Calu3 (cell line): ENCODE measurements around the gene TNFRSF19. TPM values are rescaled to one million over a fixed set of nuclear protein-coding genes. Genes with fewer than 3 reads are reported as not detected.

Source experiments
- BruUV-seq: library from RNA; stranded (reverse); fragments of 400-500 nt; replicated peaks from 2 replicates; lab custom pipeline; 2021; lab: Mats Ljungman, UMichigan
- CTCF ChIA-PET: fragments of 300-600 bp; sonication (Branson Sonifier 250); formaldehyde crosslinking; loops from one replicate; lab custom pipeline; 2022; ENCODE audit warnings: antibody characterized with exemption; lab: Charles Lee
- DNase-seq: peaks from one replicate; pipeline ENCODE4 v3.0.0; 2022
- H3K27ac Mint-ChIP-seq: one replicate; pipeline ENCODE4 v1.8.0; 2022; ENCODE audit warnings: mixed read lengths; ENCODE audit not compliant: unreplicated experiment
- H3K27me3 Mint-ChIP-seq: one replicate; pipeline ENCODE4 v1.8.0; 2022; ENCODE audit warnings: mixed read lengths; ENCODE audit not compliant: unreplicated experiment
- H3K36me3 Mint-ChIP-seq: one replicate; pipeline ENCODE4 v1.8.0; 2022; ENCODE audit warnings: mild to moderate bottlenecking, moderate library complexity, mixed read lengths; ENCODE audit not compliant: insufficient read depth, unreplicated experiment
- H3K4me1 Mint-ChIP-seq: one replicate; pipeline ENCODE4 v1.8.0; 2022; ENCODE audit warnings: mild to moderate bottlenecking, low read depth, mixed read lengths; ENCODE audit not compliant: unreplicated experiment
- H3K4me3 Mint-ChIP-seq: one replicate; pipeline ENCODE4 v1.8.0; 2022; ENCODE audit warnings: mild to moderate bottlenecking, low read depth, moderate library complexity, mixed read lengths; ENCODE audit not compliant: unreplicated experiment
- H3K9me3 Mint-ChIP-seq: one replicate; pipeline ENCODE4 v1.8.0; 2022; ENCODE audit warnings: low read depth, mixed read lengths; ENCODE audit not compliant: unreplicated experiment
- intact Hi-C: fragments of 100-400 bp; cut with micrococcal nuclease; formaldehyde crosslinking; loops from one replicate; pipeline ENCODE4 v1.10.0; 2022; ENCODE audit not compliant: unreplicated experiment
- total RNA-seq: library from RNA; stranded (reverse); gene quantifications from 2 replicates; pipeline ENCODE4 v1.2.3, GENCODE V29; 2022
- TF ChIP-seq, protein P1 (sequence below): fragments of 200-600 bp; IDR thresholded peaks from one replicate; pipeline ENCODE4 v1.8.0; 2022; ENCODE audit warnings: antibody characterized with exemption; ENCODE audit not compliant: unreplicated experiment

Gene TNFRSF19
- total RNA-seq, 1 experiment from 2014 or later: 38.3 TPM

DNA sequence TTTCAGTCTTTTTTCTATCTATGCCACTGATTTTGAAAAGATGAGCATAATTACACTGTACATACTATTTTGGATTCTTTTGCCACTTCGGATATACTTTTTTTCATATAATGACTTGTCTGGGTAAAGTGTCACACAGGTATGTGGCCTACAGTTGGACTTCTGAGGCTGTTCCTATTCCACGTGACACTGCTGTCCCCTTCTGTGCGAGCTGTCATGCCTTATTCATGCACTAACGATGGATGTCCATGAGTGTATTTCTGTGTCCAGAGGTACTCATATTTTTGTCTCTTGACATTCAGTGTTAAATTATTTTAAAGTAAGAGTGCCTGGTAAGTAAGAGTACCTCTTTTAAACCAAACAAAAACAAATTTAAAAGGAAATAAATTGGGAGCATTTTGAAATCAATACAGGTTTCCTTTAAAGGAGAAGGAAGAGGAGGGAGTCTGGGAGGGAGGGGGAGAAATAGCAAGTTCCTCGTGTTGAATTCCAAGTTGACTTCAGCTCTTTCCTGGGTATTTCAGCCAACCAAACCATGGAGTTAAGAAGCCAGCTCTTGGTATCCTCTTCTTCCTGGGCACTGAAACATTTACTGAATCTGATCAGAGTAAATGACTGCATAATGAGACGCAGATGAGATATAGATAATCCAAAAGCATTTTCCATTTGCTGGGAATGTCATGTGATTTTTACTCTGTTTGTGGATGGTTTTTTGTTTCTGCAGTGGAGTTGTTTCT, 61.3 kb downstream of the TNFRSF19 start:
- Mint-ChIP-seq H3K9me3 (no peaks in the 10 kb centered on the region), H3K36me3 (peaks cover 6% of the 10 kb centered on the region), H3K27ac (no peak overlapping the region), H3K27me3 (no peaks in the 10 kb centered on the region), H3K4me1 (no peaks in the 10 kb centered on the region), H3K4me3 (no peak overlapping the region)
- TF ChIP-seq, protein P1, sequence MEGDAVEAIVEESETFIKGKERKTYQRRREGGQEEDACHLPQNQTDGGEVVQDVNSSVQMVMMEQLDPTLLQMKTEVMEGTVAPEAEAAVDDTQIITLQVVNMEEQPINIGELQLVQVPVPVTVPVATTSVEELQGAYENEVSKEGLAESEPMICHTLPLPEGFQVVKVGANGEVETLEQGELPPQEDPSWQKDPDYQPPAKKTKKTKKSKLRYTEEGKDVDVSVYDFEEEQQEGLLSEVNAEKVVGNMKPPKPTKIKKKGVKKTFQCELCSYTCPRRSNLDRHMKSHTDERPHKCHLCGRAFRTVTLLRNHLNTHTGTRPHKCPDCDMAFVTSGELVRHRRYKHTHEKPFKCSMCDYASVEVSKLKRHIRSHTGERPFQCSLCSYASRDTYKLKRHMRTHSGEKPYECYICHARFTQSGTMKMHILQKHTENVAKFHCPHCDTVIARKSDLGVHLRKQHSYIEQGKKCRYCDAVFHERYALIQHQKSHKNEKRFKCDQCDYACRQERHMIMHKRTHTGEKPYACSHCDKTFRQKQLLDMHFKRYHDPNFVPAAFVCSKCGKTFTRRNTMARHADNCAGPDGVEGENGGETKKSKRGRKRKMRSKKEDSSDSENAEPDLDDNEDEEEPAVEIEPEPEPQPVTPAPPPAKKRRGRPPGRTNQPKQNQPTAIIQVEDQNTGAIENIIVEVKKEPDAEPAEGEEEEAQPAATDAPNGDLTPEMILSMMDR: no peak
- no TSS peak for BruUV-seq
- DNase-seq: no peak
- intact Hi-C loops: no loop called here
- CTCF ChIA-PET: no interaction called here

DNA sequence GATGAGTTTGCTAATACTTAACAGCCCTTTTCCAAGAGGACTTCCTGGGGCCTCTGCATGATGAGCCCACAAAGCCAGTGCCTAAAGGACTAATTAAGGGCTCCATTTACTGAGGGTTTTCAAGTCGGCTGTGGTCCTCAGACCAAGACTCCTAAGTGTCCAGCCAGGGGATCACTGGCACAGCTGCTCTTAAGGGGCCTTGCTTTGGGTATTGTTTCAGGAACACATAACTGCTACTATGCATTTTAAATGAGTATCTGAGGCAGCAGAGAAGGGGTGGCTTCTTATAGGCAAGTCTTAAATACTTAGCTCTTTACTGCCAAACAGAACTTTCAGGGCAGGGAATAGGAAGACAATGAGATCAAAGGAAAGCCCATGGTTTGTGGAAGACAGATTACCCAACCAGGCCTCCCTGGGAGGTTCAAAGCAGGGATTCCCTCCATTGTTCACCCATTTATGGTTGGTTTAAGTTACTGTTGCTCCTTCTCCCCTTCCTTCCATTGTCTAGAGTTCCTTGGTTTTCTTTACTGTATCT, 61.9 kb downstream of the TNFRSF19 start:
- intact Hi-C loops: no loop called here
- CTCF ChIA-PET: no interaction called here
- H3K9me3 Mint-ChIP-seq: no peaks in the 10 kb centered on the region
- no peak overlapping the region for H3K27ac Mint-ChIP-seq
- no peak for DNase-seq
- TF ChIP-seq, protein P1: no peak
- H3K4me3 Mint-ChIP-seq: no peak overlapping the region
- H3K36me3 Mint-ChIP-seq: peaks cover 6% of the 10 kb centered on the region
- no TSS peak for BruUV-seq
- no peaks in the 10 kb centered on the region for H3K27me3 Mint-ChIP-seq
- H3K4me1 Mint-ChIP-seq: no peaks in the 10 kb centered on the region

DNA sequence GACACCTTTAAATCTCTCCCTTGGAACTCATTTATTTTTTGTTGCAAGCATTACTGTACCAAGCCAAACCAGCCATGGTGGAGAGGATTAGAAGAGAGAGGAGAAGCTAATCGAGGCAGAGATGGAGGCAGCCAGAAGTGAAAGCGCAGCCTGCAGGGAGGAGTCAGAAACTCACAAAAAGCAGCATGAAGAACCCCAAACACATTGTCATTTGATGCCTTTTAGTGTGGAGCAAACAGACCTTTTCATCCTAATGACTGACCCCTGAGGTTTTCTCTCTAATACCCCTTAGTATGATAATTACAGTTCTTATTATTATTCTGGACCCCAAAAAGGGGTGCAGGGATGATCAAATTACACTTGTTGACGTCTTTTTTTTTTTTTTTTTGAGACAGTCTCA, 62.5 kb downstream of the TNFRSF19 start:
- no peaks in the 10 kb centered on the region for H3K27me3 Mint-ChIP-seq
- CTCF ChIA-PET: no interaction called here
- H3K4me1 Mint-ChIP-seq: no peaks in the 10 kb centered on the region
- no peak overlapping the region for H3K27ac Mint-ChIP-seq
- no peaks in the 10 kb centered on the region for H3K9me3 Mint-ChIP-seq
- intact Hi-C loops: no loop called here
- H3K36me3 Mint-ChIP-seq: peaks cover 6% of the 10 kb centered on the region
- BruUV-seq: no TSS peak
- TF ChIP-seq, protein P1: no peak
- H3K4me3 Mint-ChIP-seq: no peak overlapping the region
- no peak for DNase-seq

DNA sequence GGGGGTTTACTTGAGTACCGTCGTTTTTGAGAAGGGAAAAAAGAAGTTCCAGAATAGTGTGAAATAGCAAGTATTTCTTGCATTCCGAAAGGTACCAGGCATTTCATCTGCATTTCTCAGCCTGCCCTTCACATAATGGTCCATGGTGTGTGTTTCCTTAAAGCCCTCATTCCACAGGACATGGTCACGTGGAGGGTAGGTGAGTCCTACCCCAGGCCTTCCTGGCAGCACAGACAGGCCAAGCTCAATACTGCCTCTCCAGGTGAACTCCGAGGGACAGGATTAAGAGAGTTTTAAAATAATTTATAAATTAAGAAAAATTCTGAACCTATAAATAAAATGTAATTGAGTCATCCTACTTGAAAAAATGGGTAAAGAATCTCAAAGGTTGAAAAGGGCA, 64.7 kb downstream of the TNFRSF19 start:
- no TSS peak for BruUV-seq

More for the DNA sequence above, 64.7 kb downstream of the TNFRSF19 start:
- no peak overlapping the region for H3K4me3 Mint-ChIP-seq
- CTCF ChIA-PET: interaction anchor here (0.7 kb wide), 1 partner anchor 14 kb away, joined by 4 read pairs; no protein-coding TSS in a partner anchor
- TF ChIP-seq, protein P1: no peak
- no peaks in the 10 kb centered on the region for H3K4me1 Mint-ChIP-seq
- H3K27ac Mint-ChIP-seq: no peak overlapping the region
- DNase-seq: no peak
- intact Hi-C loops: no loop called here
- no peaks in the 10 kb centered on the region for H3K9me3 Mint-ChIP-seq
- H3K27me3 Mint-ChIP-seq: no peaks in the 10 kb centered on the region
- no peaks in the 10 kb centered on the region for H3K36me3 Mint-ChIP-seq
